ENCODE data around the gene FYN.

The FYN gene

GRCh38 chr6:111620169-111620568 is 253.1 kb downstream of the FYN start:
- Histone ChIP-seq H3K9me3 (ENCODE audit: control insufficient read depth in 1 of 2, low read length in 2 of 2) (no peaks in the 10 kb centered on the region), H3K4me1 (ENCODE audit: control insufficient read depth in 1 of 2, insufficient read depth in 2 of 2, low read length in 2 of 2) (no peaks in the 10 kb centered on the region), H3K36me3 (ENCODE audit: control insufficient read depth in 1 of 2, insufficient read depth in 2 of 2, low read length in 2 of 2) (no peaks in the 10 kb centered on the region), H3K27ac (ENCODE audit: low read length) (no peak overlapping the region), H3K27me3 (ENCODE audit: low read depth, low read length) (no peaks in the 10 kb centered on the region), H3K4me3 (ENCODE audit: low read depth in 1 of 2, low read length in 2 of 2) (no peak overlapping the region)

- Histone ChIP-seq H3K4me3 (ENCODE audit: low read depth in 1 of 2, low read length in 2 of 2) (no peak overlapping the region), H3K36me3 (ENCODE audit: control insufficient read depth in 1 of 2, insufficient read depth in 2 of 2, low read length in 2 of 2) (no peaks in the 10 kb centered on the region), H3K4me1 (ENCODE audit: control insufficient read depth in 1 of 2, insufficient read depth in 2 of 2, low read length in 2 of 2) (no peaks in the 10 kb centered on the region), H3K9me3 (ENCODE audit: control insufficient read depth in 1 of 2, low read length in 2 of 2) (no peaks in the 10 kb centered on the region), H3K27me3 (ENCODE audit: low read depth, low read length) (no peaks in the 10 kb centered on the region), H3K27ac (ENCODE audit: low read length) (no peak overlapping the region)
Measured at GRCh38 chr6:111618407-111618806, 254.8 kb downstream of the FYN start.

DNA sequence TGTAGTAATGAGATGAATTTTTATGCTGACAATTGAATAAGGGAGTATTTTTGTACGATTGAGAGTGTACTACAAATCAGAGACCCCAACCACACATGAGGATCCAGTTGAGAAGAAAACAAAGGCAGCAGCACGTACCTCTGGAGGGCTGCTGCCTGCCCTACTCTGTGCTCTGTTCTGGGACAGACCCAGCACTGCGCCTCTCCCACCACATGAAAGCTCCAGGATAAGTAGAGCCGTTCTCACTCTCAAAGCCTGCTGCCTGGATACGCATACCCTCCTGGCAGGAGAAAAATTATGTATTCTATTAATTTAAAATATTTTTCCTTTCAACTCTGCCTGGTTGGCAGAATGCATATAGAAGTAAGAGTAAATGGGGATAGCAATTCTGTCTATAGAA is 256.1 kb downstream of the FYN start:
- no peak overlapping the region for H3K27ac ChIP-seq (ENCODE audit: low read length)
- no peaks in the 10 kb centered on the region for H3K4me1 ChIP-seq (ENCODE audit: control insufficient read depth in 1 of 2, insufficient read depth in 2 of 2, low read length in 2 of 2)
- no peak overlapping the region for H3K4me3 ChIP-seq (ENCODE audit: low read depth in 1 of 2, low read length in 2 of 2)
- no peaks in the 10 kb centered on the region for H3K36me3 ChIP-seq (ENCODE audit: control insufficient read depth in 1 of 2, insufficient read depth in 2 of 2, low read length in 2 of 2)
- no peaks in the 10 kb centered on the region for H3K9me3 ChIP-seq (ENCODE audit: control insufficient read depth in 1 of 2, low read length in 2 of 2)
- H3K27me3 ChIP-seq (ENCODE audit: low read depth, low read length) = no peaks in the 10 kb centered on the region

DNA sequence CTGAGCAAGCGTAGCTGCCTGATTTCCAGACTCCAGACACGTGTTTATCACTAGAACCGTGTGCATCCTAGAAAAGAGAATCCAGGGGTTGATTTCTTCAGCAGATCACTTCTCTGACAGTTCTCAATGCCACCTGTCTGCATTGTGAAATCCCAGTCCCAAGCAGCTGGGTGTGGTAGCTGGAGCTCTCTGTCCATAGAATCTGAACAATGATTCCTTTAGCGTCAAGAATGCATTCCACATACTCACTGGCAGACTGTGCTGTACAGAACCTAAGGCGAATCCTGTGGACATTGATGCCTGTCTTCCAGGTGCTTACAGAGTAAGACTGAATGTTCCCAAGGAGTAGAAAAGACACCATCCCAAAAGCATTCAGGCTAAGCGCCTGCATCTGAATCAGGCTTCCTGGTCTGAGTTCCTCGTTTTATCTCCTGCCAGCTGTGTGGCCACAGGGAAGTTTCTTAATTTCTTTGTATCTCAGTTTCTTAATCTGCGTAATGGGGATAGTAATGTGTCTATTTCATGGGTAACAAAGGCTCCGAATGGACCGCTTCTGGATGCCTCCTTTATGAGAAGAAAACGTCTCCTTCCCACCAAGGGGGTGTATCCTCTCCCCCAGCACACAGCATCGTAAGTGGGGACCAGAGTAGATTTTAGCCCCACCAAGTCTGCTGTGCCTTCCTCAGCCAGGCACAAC is 257.2 kb downstream of the FYN start:
- Histone ChIP-seq H3K27me3 (ENCODE audit: low read depth, low read length) (no peaks in the 10 kb centered on the region), H3K27ac (ENCODE audit: low read length) (no peak overlapping the region), H3K9me3 (ENCODE audit: control insufficient read depth in 1 of 2, low read length in 2 of 2) (no peaks in the 10 kb centered on the region), H3K36me3 (ENCODE audit: control insufficient read depth in 1 of 2, insufficient read depth in 2 of 2, low read length in 2 of 2) (no peaks in the 10 kb centered on the region), H3K4me1 (ENCODE audit: control insufficient read depth in 1 of 2, insufficient read depth in 2 of 2, low read length in 2 of 2) (no peaks in the 10 kb centered on the region), H3K4me3 (ENCODE audit: low read depth in 1 of 2, low read length in 2 of 2) (no peak overlapping the region)

- no peak overlapping the region for H3K4me3 ChIP-seq (ENCODE audit: low read depth in 1 of 2, low read length in 2 of 2)
Measured at GRCh38 chr6:111614833-111615582, 258.2 kb downstream of the FYN start.

DNA sequence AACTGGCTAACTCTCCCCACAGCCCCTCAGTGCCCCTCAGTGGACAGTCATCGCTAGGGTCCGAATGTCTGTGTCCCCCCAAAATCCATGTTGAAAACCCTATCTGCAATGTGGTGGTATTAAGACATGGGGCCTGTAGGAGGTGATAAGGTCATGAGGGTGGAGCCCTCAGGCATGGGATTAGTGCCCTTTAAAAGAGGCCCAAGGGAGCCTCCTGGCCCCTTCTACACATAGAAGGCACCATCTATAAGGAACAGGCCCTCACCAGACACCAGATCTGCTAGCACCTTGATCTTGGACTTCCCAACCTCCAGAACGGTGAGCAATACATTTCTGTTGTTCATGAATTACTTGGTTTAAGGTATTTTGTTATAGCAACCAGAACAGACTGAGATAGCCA is 260.9 kb downstream of the FYN start:
- H3K4me1 ChIP-seq (ENCODE audit: control insufficient read depth in 1 of 2, insufficient read depth in 2 of 2, low read length in 2 of 2) = no peaks in the 10 kb centered on the region
- no peak overlapping the region for H3K4me3 ChIP-seq (ENCODE audit: low read depth in 1 of 2, low read length in 2 of 2)
- no peaks in the 10 kb centered on the region for H3K36me3 ChIP-seq (ENCODE audit: control insufficient read depth in 1 of 2, insufficient read depth in 2 of 2, low read length in 2 of 2)
- no peaks in the 10 kb centered on the region for H3K9me3 ChIP-seq (ENCODE audit: control insufficient read depth in 1 of 2, low read length in 2 of 2)
- no peaks in the 10 kb centered on the region for H3K27me3 ChIP-seq (ENCODE audit: low read depth, low read length)
- no peak overlapping the region for H3K27ac ChIP-seq (ENCODE audit: low read length)

More at GRCh38 chr6:111614833-111615582, 258.2 kb downstream of the FYN start:
- Histone ChIP-seq H3K27me3 (ENCODE audit: low read depth, low read length) (no peaks in the 10 kb centered on the region), H3K27ac (ENCODE audit: low read length) (no peak overlapping the region), H3K9me3 (ENCODE audit: control insufficient read depth in 1 of 2, low read length in 2 of 2) (no peaks in the 10 kb centered on the region), H3K36me3 (ENCODE audit: control insufficient read depth in 1 of 2, insufficient read depth in 2 of 2, low read length in 2 of 2) (no peaks in the 10 kb centered on the region), H3K4me1 (ENCODE audit: control insufficient read depth in 1 of 2, insufficient read depth in 2 of 2, low read length in 2 of 2) (no peaks in the 10 kb centered on the region)

DNA sequence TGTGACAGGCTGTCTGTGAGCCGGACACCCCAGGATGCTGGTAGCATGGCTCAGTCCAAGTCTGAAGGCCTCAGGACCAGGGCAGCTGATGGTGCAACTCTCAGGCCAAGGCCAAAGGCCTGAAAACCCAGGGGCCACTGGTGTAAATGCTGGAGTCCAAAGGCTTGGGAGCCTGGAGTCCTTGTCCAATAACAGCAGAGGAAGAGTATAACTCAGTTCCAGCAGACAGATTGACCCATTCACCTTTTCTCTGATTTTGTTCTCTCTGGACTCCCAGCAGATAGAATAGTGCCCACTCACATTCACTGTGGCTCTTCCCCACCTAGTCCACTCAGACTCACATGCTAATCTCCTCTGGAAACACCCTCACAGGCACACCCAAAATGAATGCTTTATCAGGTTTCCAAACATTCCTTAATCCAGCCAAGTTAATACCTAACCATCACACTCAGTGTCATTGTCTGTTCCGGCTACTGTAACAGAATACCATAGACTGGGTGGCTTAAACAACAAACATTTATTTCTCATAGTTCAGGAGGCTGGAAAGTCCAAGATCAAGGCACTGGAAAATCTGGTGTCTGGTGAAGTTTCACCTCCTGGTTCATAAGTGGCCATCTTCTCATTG is 262.6 kb downstream of the FYN start:
- H3K27me3 ChIP-seq (ENCODE audit: low read depth, low read length) = no peaks in the 10 kb centered on the region
- H3K9me3 ChIP-seq (ENCODE audit: control insufficient read depth in 1 of 2, low read length in 2 of 2) = no peaks in the 10 kb centered on the region
- peaks cover 0 to 8% of the 10 kb centered on the region in 2 donors for H3K4me1 ChIP-seq (ENCODE audit: control insufficient read depth in 1 of 2, insufficient read depth in 2 of 2, low read length in 2 of 2)
- no peak overlapping the region for H3K27ac ChIP-seq (ENCODE audit: low read length)
- H3K4me3 ChIP-seq (ENCODE audit: low read depth in 1 of 2, low read length in 2 of 2) = no peak overlapping the region
- peaks cover 0 to 4% of the 10 kb centered on the region in 2 donors for H3K36me3 ChIP-seq (ENCODE audit: control insufficient read depth in 1 of 2, insufficient read depth in 2 of 2, low read length in 2 of 2)

Measured in muscle layer of duodenum (tissue), 2 donors.